Measurements from ENCODE around the gene MISP. TPM values are rescaled to one million over a fixed set of nuclear protein-coding genes. Genes with fewer than 3 reads are reported as not detected.

The MISP gene
- total and polyA plus RNA-seq, 9 of the 15 experiments (the other 6 are each of a cell fraction or from before 2014, with no cell fraction given), result 0.04 to 0.29 (median 0.05) TPM; not detected in 5

GRCh38 chr19:746956-747355, 4.0 kb upstream of the MISP start:
- Histone ChIP-seq H3K27ac (ENCODE audit: extremely low read depth, low read depth, low read length) (no peak overlapping the region), H3K9me3 (replicated peaks; ENCODE audit: control insufficient read depth, insufficient read depth, low read depth, low read length) (no peaks in the 10 kb centered on the region), H3K36me3 (ENCODE audit: control insufficient read depth, insufficient read depth, low read length) (no peaks in the 10 kb centered on the region), H3K27me3 (ENCODE audit: control insufficient read depth in 2 of 2, insufficient read depth in 2 of 2, low read length in 2 of 2) (no peaks in the 10 kb centered on the region), H3K9ac (ENCODE audit: insufficient read depth in 1 of 2, low read depth in 2 of 2, low read length in 2 of 2) (no peak overlapping the region), H2AFZ (ENCODE audit: low read depth, low read length) (no peak overlapping the region), H4K20me1 (replicated peaks; ENCODE audit: control insufficient read depth, insufficient read depth, low read length) (no peaks in the 10 kb centered on the region), H3K4me3 (no peak overlapping the region), H3K4me2 (ENCODE audit: insufficient read depth, low read length) (no peak overlapping the region), H3K4me1 (replicated peaks in 1 of 2; ENCODE audit: control insufficient read depth in 2 of 2, insufficient read depth in 2 of 2, low read length in 2 of 2) (peaks cover 15 to 60% of the 10 kb centered on the region in 2 experiments; a peak in 4 of 5 replicates), H3K79me2 (ENCODE audit: control insufficient read depth, insufficient read depth, low read length) (no peaks in the 10 kb centered on the region), H3K9me1 (ENCODE audit: control insufficient read depth, insufficient read depth, low read length) (no peaks in the 10 kb centered on the region)
- ChIA-PET CTCF (ENCODE audit: low intra/inter-chr PET ratio) (no interaction called here), POLR2A (no interaction called here)
- in situ Hi-C loops (cut with MboI), result no loop called here
- 91% methylated on average over 19 of the region's 22 CpGs for WGBS (ENCODE audit: insufficient coverage, low coverage, missing lambda C conversion rate)
- intact Hi-C loops (cut with micrococcal nuclease), result no loop called here
- no peak for FAIRE-seq
- no peak for ATAC-seq
- BruUV-seq (replicated peaks), result no TSS peak
- DNase-seq (ENCODE audit: extremely low read depth in 1 of 4, low spot score in 3 of 4), result no peak
- TF ChIP-seq TSC22D4 (tag; IDR thresholded peaks at IDR 0.05) (no peak), NCOA6 (IDR thresholded peaks at IDR 0.05) (no peak), ZNF57 (CRISPR knock-in tag; IDR thresholded peaks at IDR 0.05) (no peak), ZSCAN29 (IDR thresholded peaks at IDR 0.05) (no peak), ZNF395 (CRISPR knock-in tag; IDR thresholded peaks at IDR 0.05) (no peak), E2F1 (CRISPR knock-in tag; IDR thresholded peaks at IDR 0.05) (no peak), HMG20B (CRISPR knock-in tag; IDR thresholded peaks at IDR 0.05) (no peak), E2F8 (IDR thresholded peaks at IDR 0.05; ENCODE audit: low read depth, partially characterized antibody) (no peak)
